22Rv1 (cell line): ENCODE results near the gene FLACC1.

Experiments used
- CTCF ChIP-seq: fragments of 450-650 bp; IDR thresholded peaks from 2 replicates; pipeline ENCODE4 v1.5.1; 2017; ENCODE audit warnings: mild to moderate bottlenecking
- ZFX ChIP-seq: fragments of 450-650 bp; IDR thresholded peaks from 2 replicates; pipeline ENCODE4 v1.6.1; 2017; ENCODE audit warnings: antibody characterized with exemption, borderline replicate concordance

GRCh38 chr2:201249889-201250288 lies 107.3 kb downstream of the FLACC1 start:
- no peak for TF ChIP-seq CTCF
- TF ChIP-seq ZFX, result no peak
